ENCODE data around the gene TBC1D2B.
"Not testable (repeated sequence)": the region's sequence is repeated elsewhere in the genome, so short reads cannot be mapped to it uniquely, and the experiment has no call there.

The TBC1D2B gene

GRCh38 chr15:78003539-78004008 is 73.9 kb downstream of the TBC1D2B start:
- Histone ChIP-seq H3K9ac (ENCODE audit: low read length) (no peak overlapping the region), H3K9me3 (ENCODE audit: low read length) (no peaks in the 10 kb centered on the region), H3K4me1 (ENCODE audit: insufficient read depth, low read length) (peaks cover 58% of the 10 kb centered on the region), H3K27ac (ENCODE audit: low read depth, low read length) (peak overlapping the region; percentile 13), H3K4me3 (ENCODE audit: low read depth in 1 of 2, low read length in 2 of 2) (no peak overlapping the region), H3K36me3 (ENCODE audit: insufficient read depth, low read length) (peaks cover 57% of the 10 kb centered on the region), H3K27me3 (ENCODE audit: control insufficient read depth in 1 of 2, insufficient read depth in 2 of 2, low read length in 2 of 2) (no peaks in the 10 kb centered on the region)

- Histone ChIP-seq H3K4me1 (ENCODE audit: insufficient read depth, low read length) (peaks cover 53% of the 10 kb centered on the region), H3K4me3 (ENCODE audit: low read depth in 1 of 2, low read length in 2 of 2) (no peak overlapping the region), H3K27ac (ENCODE audit: low read depth, low read length) (no peak overlapping the region), H3K27me3 (ENCODE audit: control insufficient read depth in 1 of 2, insufficient read depth in 2 of 2, low read length in 2 of 2) (no peaks in the 10 kb centered on the region), H3K36me3 (ENCODE audit: insufficient read depth, low read length) (peaks cover 58% of the 10 kb centered on the region), H3K9me3 (ENCODE audit: low read length) (no peaks in the 10 kb centered on the region), H3K9ac (ENCODE audit: low read length) (no peak overlapping the region)
Measured at GRCh38 chr15:78002996-78003395, 74.5 kb downstream of the TBC1D2B start.

- no peaks in the 10 kb centered on the region for H3K27me3 ChIP-seq (ENCODE audit: control insufficient read depth in 1 of 2, insufficient read depth in 2 of 2, low read length in 2 of 2)
- no peak overlapping the region for H3K27ac ChIP-seq (ENCODE audit: low read depth, low read length)
- no peak overlapping the region for H3K9ac ChIP-seq (ENCODE audit: low read length)
- H3K36me3 ChIP-seq (ENCODE audit: insufficient read depth, low read length) = peaks cover 54% of the 10 kb centered on the region
- no peaks in the 10 kb centered on the region for H3K9me3 ChIP-seq (ENCODE audit: low read length)
- no peak overlapping the region for H3K4me3 ChIP-seq (ENCODE audit: low read depth in 1 of 2, low read length in 2 of 2)
- peaks cover 39% of the 10 kb centered on the region for H3K4me1 ChIP-seq (ENCODE audit: insufficient read depth, low read length)
Measured at GRCh38 chr15:78001656-78002055, 75.9 kb downstream of the TBC1D2B start.

- Histone ChIP-seq H3K27me3 (ENCODE audit: control insufficient read depth in 1 of 2, insufficient read depth in 2 of 2, low read length in 2 of 2) (no peaks in the 10 kb centered on the region), H3K9me3 (ENCODE audit: low read length) (no peaks in the 10 kb centered on the region), H3K4me3 (ENCODE audit: low read depth in 1 of 2, low read length in 2 of 2) (no peak overlapping the region), H3K27ac (ENCODE audit: low read depth, low read length) (no peak overlapping the region), H3K36me3 (ENCODE audit: insufficient read depth, low read length) (peaks cover 48% of the 10 kb centered on the region), H3K9ac (ENCODE audit: low read length) (no peak overlapping the region), H3K4me1 (ENCODE audit: insufficient read depth, low read length) (peaks cover 32% of the 10 kb centered on the region)
Measured at GRCh38 chr15:78000927-78001249, 76.6 kb downstream of the TBC1D2B start.

GRCh38 chr15:78000091-78000926 is 77.2 kb downstream of the TBC1D2B start:
- Histone ChIP-seq H3K36me3 (ENCODE audit: insufficient read depth, low read length) (peaks cover 48% of the 10 kb centered on the region), H3K4me3 (ENCODE audit: low read depth in 1 of 2, low read length in 2 of 2) (no peak overlapping the region), H3K4me1 (ENCODE audit: insufficient read depth, low read length) (peaks cover 28% of the 10 kb centered on the region), H3K9me3 (ENCODE audit: low read length) (no peaks in the 10 kb centered on the region), H3K9ac (ENCODE audit: low read length) (no peak overlapping the region), H3K27me3 (ENCODE audit: control insufficient read depth in 1 of 2, insufficient read depth in 2 of 2, low read length in 2 of 2) (no peaks in the 10 kb centered on the region), H3K27ac (ENCODE audit: low read depth, low read length) (no peak overlapping the region)

- H3K27me3 ChIP-seq (ENCODE audit: control insufficient read depth in 1 of 2, insufficient read depth in 2 of 2, low read length in 2 of 2) = no peaks in the 10 kb centered on the region
- H3K9me3 ChIP-seq (ENCODE audit: low read length) = no peaks in the 10 kb centered on the region
- no peak overlapping the region for H3K27ac ChIP-seq (ENCODE audit: low read depth, low read length)
- H3K4me3 ChIP-seq (ENCODE audit: low read depth in 1 of 2, low read length in 2 of 2) = no peak overlapping the region
- peaks cover 26% of the 10 kb centered on the region for H3K4me1 ChIP-seq (ENCODE audit: insufficient read depth, low read length)
- peaks cover 48% of the 10 kb centered on the region for H3K36me3 ChIP-seq (ENCODE audit: insufficient read depth, low read length)
- H3K9ac ChIP-seq (ENCODE audit: low read length) = no peak overlapping the region
Measured at GRCh38 chr15:77999486-77999885, 78.0 kb downstream of the TBC1D2B start.

- H3K27me3 ChIP-seq (ENCODE audit: control insufficient read depth in 1 of 2, insufficient read depth in 2 of 2, low read length in 2 of 2) = no peaks in the 10 kb centered on the region
- peaks cover 44% of the 10 kb centered on the region for H3K36me3 ChIP-seq (ENCODE audit: insufficient read depth, low read length)
- peaks cover 26% of the 10 kb centered on the region for H3K4me1 ChIP-seq (ENCODE audit: insufficient read depth, low read length)
- H3K9ac ChIP-seq (ENCODE audit: low read length) = no peak overlapping the region
- no peak overlapping the region for H3K27ac ChIP-seq (ENCODE audit: low read depth, low read length)
- no peaks in the 10 kb centered on the region for H3K9me3 ChIP-seq (ENCODE audit: low read length)
- H3K4me3 ChIP-seq (ENCODE audit: low read depth in 1 of 2, low read length in 2 of 2) = no peak overlapping the region
Measured at GRCh38 chr15:77998592-77998991, 78.9 kb downstream of the TBC1D2B start.

GRCh38 chr15:77997761-77998554 is 79.6 kb downstream of the TBC1D2B start:
- H3K27ac ChIP-seq (ENCODE audit: low read depth, low read length); H3K4me3 ChIP-seq (ENCODE audit: low read depth in 1 of 2, low read length in 2 of 2); H3K9ac ChIP-seq (ENCODE audit: low read length); H3K27me3 ChIP-seq (ENCODE audit: control insufficient read depth in 1 of 2, insufficient read depth in 2 of 2, low read length in 2 of 2); H3K9me3 ChIP-seq (ENCODE audit: low read length): not testable (repeated sequence)
- Histone ChIP-seq H3K36me3 (ENCODE audit: insufficient read depth, low read length) (peaks cover 38% of the 10 kb centered on the region), H3K4me1 (ENCODE audit: insufficient read depth, low read length) (peaks cover 26% of the 10 kb centered on the region)

- Histone ChIP-seq H3K36me3 (ENCODE audit: insufficient read depth, low read length) (peaks cover 30% of the 10 kb centered on the region), H3K4me1 (ENCODE audit: insufficient read depth, low read length) (peaks cover 29% of the 10 kb centered on the region)
- H3K9ac ChIP-seq (ENCODE audit: low read length); H3K9me3 ChIP-seq (ENCODE audit: low read length); H3K4me3 ChIP-seq (ENCODE audit: low read depth in 1 of 2, low read length in 2 of 2); H3K27ac ChIP-seq (ENCODE audit: low read depth, low read length); H3K27me3 ChIP-seq (ENCODE audit: control insufficient read depth in 1 of 2, insufficient read depth in 2 of 2, low read length in 2 of 2): not testable (repeated sequence)
Measured at GRCh38 chr15:77997221-77997620, 80.3 kb downstream of the TBC1D2B start.

- not testable (repeated sequence) for H3K27me3 ChIP-seq (ENCODE audit: control insufficient read depth in 1 of 2, insufficient read depth in 2 of 2, low read length in 2 of 2); H3K9ac ChIP-seq (ENCODE audit: low read length); H3K4me3 ChIP-seq (ENCODE audit: low read depth in 1 of 2, low read length in 2 of 2); H3K27ac ChIP-seq (ENCODE audit: low read depth, low read length); H3K9me3 ChIP-seq (ENCODE audit: low read length)
- Histone ChIP-seq H3K4me1 (ENCODE audit: insufficient read depth, low read length) (peaks cover 33% of the 10 kb centered on the region), H3K36me3 (ENCODE audit: insufficient read depth, low read length) (peaks cover 26% of the 10 kb centered on the region)
Measured at GRCh38 chr15:77996713-77997171, 80.8 kb downstream of the TBC1D2B start.

- H3K4me1 ChIP-seq (ENCODE audit: insufficient read depth, low read length) = peaks cover 39% of the 10 kb centered on the region
Measured at GRCh38 chr15:77996226-77996625, 81.3 kb downstream of the TBC1D2B start.

More at GRCh38 chr15:77996226-77996625, 81.3 kb downstream of the TBC1D2B start:
- not testable (repeated sequence) for H3K9ac ChIP-seq (ENCODE audit: low read length); H3K9me3 ChIP-seq (ENCODE audit: low read length); H3K27me3 ChIP-seq (ENCODE audit: control insufficient read depth in 1 of 2, insufficient read depth in 2 of 2, low read length in 2 of 2); H3K27ac ChIP-seq (ENCODE audit: low read depth, low read length); H3K4me3 ChIP-seq (ENCODE audit: low read depth in 1 of 2, low read length in 2 of 2)
- H3K36me3 ChIP-seq (ENCODE audit: insufficient read depth, low read length) = peaks cover 22% of the 10 kb centered on the region
